Activated naive CD8-positive, alpha-beta T cell treated with anti-CD3 and anti-CD28 coated beads for 36 hours (primary cell): ENCODE results near the gene COLEC11. TPM values are rescaled to one million over a fixed set of nuclear protein-coding genes. Genes with fewer than 3 reads are reported as not detected.
"Not testable (repeated sequence)": the region's sequence is repeated elsewhere in the genome, so short reads cannot be mapped to it uniquely, and the experiment has no call there.

Experiments
- DNase-seq: peaks from one replicate; pipeline ENCODE4 v3.0.0; 2021
- H3K27ac Mint-ChIP-seq: one replicate; pipeline ENCODE4 v1.8.0; 2022; ENCODE audit warnings: mild to moderate bottlenecking, moderate library complexity, mixed read lengths
- H3K27me3 Mint-ChIP-seq: one replicate; pipeline ENCODE4 v1.8.0; 2022; ENCODE audit warnings: mild to moderate bottlenecking, mixed read lengths
- H3K36me3 Mint-ChIP-seq: one replicate; pipeline ENCODE4 v1.8.0; 2021; ENCODE audit warnings: mild to moderate bottlenecking, mixed read lengths
- H3K4me1 Mint-ChIP-seq: one replicate; pipeline ENCODE4 v1.8.0; 2021; ENCODE audit warnings: mixed read lengths
- H3K4me3 Mint-ChIP-seq: one replicate; pipeline ENCODE4 v1.8.0; 2022; ENCODE audit warnings: mild to moderate bottlenecking, moderate library complexity, mixed read lengths
- H3K9me3 Mint-ChIP-seq: one replicate; pipeline ENCODE4 v1.8.0; 2022; ENCODE audit warnings: mixed read lengths
- total RNA-seq, 2 experiments: library from RNA; stranded (reverse); gene quantifications; one replicate each; pipeline ENCODE4 v1.2.3, GENCODE V29; 2021

COLEC11 gene
- total RNA-seq, 2 experiments from 2014 or later, result 0.52 to 0.86 TPM

- Mint-ChIP-seq H3K4me1 (peaks cover under 1% of the 10 kb centered on the region), H3K36me3 (no peaks in the 10 kb centered on the region), H3K4me3 (no peak overlapping the region), H3K27ac (no peak overlapping the region), H3K9me3 (no peaks in the 10 kb centered on the region), H3K27me3 (no peaks in the 10 kb centered on the region)
- DNase-seq, result no peak
These were observed 38.4 kb downstream of the COLEC11 start for GRCh38 chr2:3633089-3633981.

- H3K4me1 Mint-ChIP-seq, result peaks cover 6% of the 10 kb centered on the region
- H3K27ac Mint-ChIP-seq, result no peak overlapping the region
- no peaks in the 10 kb centered on the region for H3K27me3 Mint-ChIP-seq
- H3K4me3 Mint-ChIP-seq, result no peak overlapping the region
- no peaks in the 10 kb centered on the region for H3K36me3 Mint-ChIP-seq
- H3K9me3 Mint-ChIP-seq, result no peaks in the 10 kb centered on the region
- DNase-seq, result no peak
These were observed 39.2 kb downstream of the COLEC11 start for GRCh38 chr2:3633982-3634595.

- H3K4me3 Mint-ChIP-seq, result no peak overlapping the region
- H3K36me3 Mint-ChIP-seq, result no peaks in the 10 kb centered on the region
- H3K27ac Mint-ChIP-seq, result no peak overlapping the region
- no peaks in the 10 kb centered on the region for H3K9me3 Mint-ChIP-seq
- peaks cover 9% of the 10 kb centered on the region for H3K4me1 Mint-ChIP-seq
- no peak for DNase-seq
- H3K27me3 Mint-ChIP-seq, result no peaks in the 10 kb centered on the region
These were observed 39.7 kb downstream of the COLEC11 start for GRCh38 chr2:3634596-3635121.

- peaks cover 9% of the 10 kb centered on the region for H3K4me1 Mint-ChIP-seq
- H3K4me3 Mint-ChIP-seq, result no peak overlapping the region
- H3K36me3 Mint-ChIP-seq, result no peaks in the 10 kb centered on the region
- H3K27me3 Mint-ChIP-seq, result no peaks in the 10 kb centered on the region
- H3K9me3 Mint-ChIP-seq, result no peaks in the 10 kb centered on the region
- no peak for DNase-seq
- no peak overlapping the region for H3K27ac Mint-ChIP-seq
These were observed 40.5 kb downstream of the COLEC11 start for GRCh38 chr2:3635171-3635974.

- not testable (repeated sequence) for H3K4me3 Mint-ChIP-seq, H3K27me3 Mint-ChIP-seq, H3K9me3 Mint-ChIP-seq, H3K4me1 Mint-ChIP-seq, H3K36me3 Mint-ChIP-seq, H3K27ac Mint-ChIP-seq, DNase-seq
These were observed 41.0 kb downstream of the COLEC11 start for GRCh38 chr2:3635975-3636327.

GRCh38 chr2:3636586-3637310, 41.8 kb downstream of the COLEC11 start:
- H3K27ac Mint-ChIP-seq, result no peak overlapping the region
- H3K9me3 Mint-ChIP-seq, result no peaks in the 10 kb centered on the region

GRCh38 chr2:3637311-3637675, 42.4 kb downstream of the COLEC11 start:
- no peak for DNase-seq
- no peak overlapping the region for H3K27ac Mint-ChIP-seq
- peaks cover 9% of the 10 kb centered on the region for H3K4me1 Mint-ChIP-seq
- no peak overlapping the region for H3K4me3 Mint-ChIP-seq
- no peaks in the 10 kb centered on the region for H3K9me3 Mint-ChIP-seq
- no peaks in the 10 kb centered on the region for H3K36me3 Mint-ChIP-seq
- no peaks in the 10 kb centered on the region for H3K27me3 Mint-ChIP-seq

More at GRCh38 chr2:3636586-3637310, 41.8 kb downstream of the COLEC11 start:
- Mint-ChIP-seq H3K4me3 (no peak overlapping the region), H3K27me3 (no peaks in the 10 kb centered on the region), H3K36me3 (no peaks in the 10 kb centered on the region), H3K4me1 (peaks cover 9% of the 10 kb centered on the region)
- no peak for DNase-seq

- Mint-ChIP-seq H3K27ac (no peak overlapping the region), H3K9me3 (no peaks in the 10 kb centered on the region), H3K4me1 (peaks cover 9% of the 10 kb centered on the region), H3K36me3 (no peaks in the 10 kb centered on the region), H3K27me3 (no peaks in the 10 kb centered on the region), H3K4me3 (no peak overlapping the region)
- no peak for DNase-seq
These were observed 43.0 kb downstream of the COLEC11 start for GRCh38 chr2:3637692-3638455.

- H3K9me3 Mint-ChIP-seq, result no peaks in the 10 kb centered on the region
These were observed 43.5 kb downstream of the COLEC11 start for GRCh38 chr2:3638456-3638810.

GRCh38 chr2:3639015-3639630, 44.2 kb downstream of the COLEC11 start:
- Mint-ChIP-seq H3K27me3 (no peaks in the 10 kb centered on the region), H3K4me1 (peaks cover 9% of the 10 kb centered on the region), H3K36me3 (no peaks in the 10 kb centered on the region), H3K9me3 (no peaks in the 10 kb centered on the region), H3K4me3 (no peak overlapping the region), H3K27ac (no peak overlapping the region)
- no peak for DNase-seq

More at GRCh38 chr2:3638456-3638810, 43.5 kb downstream of the COLEC11 start:
- no peaks in the 10 kb centered on the region for H3K36me3 Mint-ChIP-seq
- peaks cover 9% of the 10 kb centered on the region for H3K4me1 Mint-ChIP-seq
- H3K27me3 Mint-ChIP-seq, result no peaks in the 10 kb centered on the region
- H3K4me3 Mint-ChIP-seq, result no peak overlapping the region
- H3K27ac Mint-ChIP-seq, result no peak overlapping the region
- no peak for DNase-seq

GRCh38 chr2:3639653-3640052, 44.7 kb downstream of the COLEC11 start:
- Mint-ChIP-seq H3K27ac (no peak overlapping the region), H3K4me1 (peaks cover 9% of the 10 kb centered on the region), H3K9me3 (no peaks in the 10 kb centered on the region), H3K36me3 (no peaks in the 10 kb centered on the region), H3K4me3 (no peak overlapping the region), H3K27me3 (no peaks in the 10 kb centered on the region)
- DNase-seq, result no peak

- Mint-ChIP-seq H3K27me3 (no peaks in the 10 kb centered on the region), H3K9me3 (no peaks in the 10 kb centered on the region), H3K4me1 (peaks cover 9% of the 10 kb centered on the region), H3K4me3 (no peak overlapping the region), H3K36me3 (no peaks in the 10 kb centered on the region), H3K27ac (no peak overlapping the region)
- no peak for DNase-seq
These were observed 46.3 kb downstream of the COLEC11 start for GRCh38 chr2:3641181-3641580.

GRCh38 chr2:3641841-3642421, 47.0 kb downstream of the COLEC11 start:
- no peak overlapping the region for H3K4me3 Mint-ChIP-seq
- H3K27me3 Mint-ChIP-seq, result no peaks in the 10 kb centered on the region
- H3K9me3 Mint-ChIP-seq, result no peaks in the 10 kb centered on the region
- DNase-seq, result no peak
- H3K36me3 Mint-ChIP-seq, result no peaks in the 10 kb centered on the region
- H3K27ac Mint-ChIP-seq, result no peak overlapping the region
- H3K4me1 Mint-ChIP-seq, result peaks cover 9% of the 10 kb centered on the region
